Esophagus muscularis mucosa (tissue), 4 donors: ENCODE results near the gene C2orf81. TPM values are rescaled to one million over a fixed set of nuclear protein-coding genes. Genes with fewer than 3 reads are reported as not detected.
A peak's percentile ranks its signal among the peaks of the same experiment; 100 is the strongest.
"Not testable (repeated sequence)": the region's sequence is repeated elsewhere in the genome, so short reads cannot be mapped to it uniquely, and the experiment has no call there.

Experiments
- DNase-seq: peaks from one replicate; pipeline ENCODE4 v3.0.0-alpha.2; 2017; ENCODE audit errors: extremely low spot score
- H3K27ac ChIP-seq, 4 donors: fragments of 200-600 bp; sonication (generic); replicated peaks in 1 of 4; 1 replicate in 3 of 4; 2 replicates in 1 of 4; pipeline ENCODE4 v1.5.1; 2016 to 2019; ENCODE audit warnings: mild to moderate bottlenecking in 1 of 4
- H3K27me3 ChIP-seq, 4 donors: fragments of 200-600 bp; sonication (generic); one replicate each; pipeline versions ENCODE4 v1.5.1 to v1.6.0; 2016 to 2019
- H3K36me3 ChIP-seq, 4 donors: fragments of 200-600 bp; sonication (generic); one replicate each; pipeline ENCODE4 v1.5.1; 2016 to 2019
- H3K4me1 ChIP-seq, 4 donors: fragments of 200-600 bp; sonication (generic); one replicate each; pipeline ENCODE4 v1.5.1; 2016 to 2019
- H3K4me3 ChIP-seq, 4 donors: fragments of 200-600 bp; sonication (generic); 1 replicate in 2 of 4; 2 replicates in 2 of 4; pipeline ENCODE4 v1.5.1; 2016 to 2019; ENCODE audit warnings: mild to moderate bottlenecking in 4 of 4, moderate library complexity in 1 of 4
- H3K9me3 ChIP-seq, 4 donors: fragments of 200-600 bp; sonication (generic); 1 replicate in 3 of 4; 2 replicates in 1 of 4; pipeline ENCODE4 v1.5.1; 2016 to 2019
- EP300 ChIP-seq: sonication (generic); formaldehyde crosslinking; IDR thresholded peaks from one replicate; pipeline ENCODE4 v1.6.1; 2017; ENCODE audit warnings: antibody characterized with exemption
- POLR2A ChIP-seq: fragments of 450-650 bp; IDR thresholded peaks from one replicate; pipeline ENCODE4 v1.6.1; 2017; ENCODE audit warnings: antibody characterized with exemption, moderate library complexity, mild to moderate bottlenecking, low read depth
- POLR2AphosphoS5 ChIP-seq, 2 donors: sonication (generic); formaldehyde crosslinking; IDR thresholded peaks; one replicate each; pipeline ENCODE4 v1.6.1; 2017; ENCODE audit warnings: antibody characterized with exemption in 2 of 2
- WGBS: methylation state at CpG from one replicate; pipeline ENCODE4 v1.1.5; 2018; 5-methylcytosine and 5-hydroxymethylcytosine counted together
- intact Hi-C: fragments of 100-400 bp; cut with DNase I; formaldehyde crosslinking; loops from one replicate; pipeline ENCODE4 v1.15.1; 2023
- total RNA-seq, 4 donors: library from RNA; depleted of rRNA; stranded (reverse); fragments of >200 nt; gene quantifications; one replicate each; pipeline versions ENCODE4 v1.1.0 to v1.2.1, GENCODE V29; 2016
- TF ChIP-seq, protein P1 (sequence below), 3 experiments: fragments of 200-600 bp in 2 of 3; fragments of 450-650 bp in 1 of 3; sonication (generic) in 2 of 3; IDR thresholded peaks; one replicate each; pipeline ENCODE4 v1.5.1; 2017 to 2019; ENCODE audit warnings: antibody characterized with exemption in 3 of 3, mild to moderate bottlenecking in 2 of 3, moderate library complexity in 1 of 3

The C2orf81 gene
- total RNA-seq, 4 donors from 2014 or later = 0.66 to 4.6 (median 3.2) TPM

DNA sequence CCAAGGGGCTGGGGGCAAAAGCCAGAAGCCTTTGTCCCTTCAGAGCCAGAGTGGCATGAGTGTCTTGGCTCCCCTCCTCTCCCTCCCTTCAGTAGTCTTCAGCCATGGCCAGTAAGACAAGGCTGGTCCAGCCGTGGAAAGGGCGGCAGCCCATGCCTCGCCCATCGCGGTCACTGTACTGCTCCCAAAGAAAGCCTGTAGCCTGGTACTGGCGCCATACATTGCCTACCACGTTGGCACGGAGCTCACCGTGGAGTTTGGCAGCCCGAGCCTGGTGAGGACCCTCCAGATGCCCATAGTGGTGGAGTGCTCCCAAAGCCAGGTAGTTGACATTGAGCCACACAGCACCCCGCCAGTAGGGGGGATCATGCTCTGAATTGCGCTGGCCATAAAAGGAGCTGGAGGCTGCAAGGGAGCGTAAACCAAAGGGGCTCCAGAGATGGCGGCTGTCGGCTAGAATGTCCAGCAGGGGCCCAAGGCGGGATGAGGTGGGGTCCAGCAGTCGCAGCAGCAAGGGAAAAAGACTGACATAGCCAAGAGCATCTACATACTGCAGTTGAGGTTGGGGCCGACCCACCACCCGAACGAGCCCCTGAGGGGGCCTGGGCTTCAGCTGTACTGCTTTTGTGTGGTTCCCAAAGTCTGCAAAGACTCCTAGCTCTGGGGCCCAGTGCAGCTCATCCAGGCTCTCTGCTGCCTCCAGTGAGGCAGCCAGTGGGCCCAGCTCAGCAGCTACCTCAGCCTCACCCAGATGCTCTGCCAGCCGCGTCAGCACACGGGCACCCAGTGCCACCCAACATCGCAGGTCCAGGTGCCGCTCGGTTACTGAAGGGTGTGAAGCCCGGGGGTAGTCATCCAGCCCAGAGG lies 40.0 kb upstream of the C2orf81 start:
- Histone ChIP-seq H3K4me3 (no peak overlapping the region), H3K9me3 (no peaks in the 10 kb centered on the region), H3K27ac (no peak overlapping the region), H3K27me3 (no peaks in the 10 kb centered on the region), H3K4me1 (peaks cover 32 to 53% (median 49%) of the 10 kb centered on the region in 4 donors), H3K36me3 (peaks cover 14 to 26% (median 23%) of the 10 kb centered on the region in 4 donors)
- intact Hi-C loops = no loop called here
- no peak for DNase-seq
- WGBS = 88% methylated on average over 20 of the region's 27 CpGs
- peak in 1 of 2 donors; percentile 10 for TF ChIP-seq POLR2AphosphoS5 (IDR thresholded peaks at IDR 0.05)
- TF ChIP-seq, protein P1, sequence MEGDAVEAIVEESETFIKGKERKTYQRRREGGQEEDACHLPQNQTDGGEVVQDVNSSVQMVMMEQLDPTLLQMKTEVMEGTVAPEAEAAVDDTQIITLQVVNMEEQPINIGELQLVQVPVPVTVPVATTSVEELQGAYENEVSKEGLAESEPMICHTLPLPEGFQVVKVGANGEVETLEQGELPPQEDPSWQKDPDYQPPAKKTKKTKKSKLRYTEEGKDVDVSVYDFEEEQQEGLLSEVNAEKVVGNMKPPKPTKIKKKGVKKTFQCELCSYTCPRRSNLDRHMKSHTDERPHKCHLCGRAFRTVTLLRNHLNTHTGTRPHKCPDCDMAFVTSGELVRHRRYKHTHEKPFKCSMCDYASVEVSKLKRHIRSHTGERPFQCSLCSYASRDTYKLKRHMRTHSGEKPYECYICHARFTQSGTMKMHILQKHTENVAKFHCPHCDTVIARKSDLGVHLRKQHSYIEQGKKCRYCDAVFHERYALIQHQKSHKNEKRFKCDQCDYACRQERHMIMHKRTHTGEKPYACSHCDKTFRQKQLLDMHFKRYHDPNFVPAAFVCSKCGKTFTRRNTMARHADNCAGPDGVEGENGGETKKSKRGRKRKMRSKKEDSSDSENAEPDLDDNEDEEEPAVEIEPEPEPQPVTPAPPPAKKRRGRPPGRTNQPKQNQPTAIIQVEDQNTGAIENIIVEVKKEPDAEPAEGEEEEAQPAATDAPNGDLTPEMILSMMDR (IDR thresholded peaks at IDR 0.05) = no peak

DNA sequence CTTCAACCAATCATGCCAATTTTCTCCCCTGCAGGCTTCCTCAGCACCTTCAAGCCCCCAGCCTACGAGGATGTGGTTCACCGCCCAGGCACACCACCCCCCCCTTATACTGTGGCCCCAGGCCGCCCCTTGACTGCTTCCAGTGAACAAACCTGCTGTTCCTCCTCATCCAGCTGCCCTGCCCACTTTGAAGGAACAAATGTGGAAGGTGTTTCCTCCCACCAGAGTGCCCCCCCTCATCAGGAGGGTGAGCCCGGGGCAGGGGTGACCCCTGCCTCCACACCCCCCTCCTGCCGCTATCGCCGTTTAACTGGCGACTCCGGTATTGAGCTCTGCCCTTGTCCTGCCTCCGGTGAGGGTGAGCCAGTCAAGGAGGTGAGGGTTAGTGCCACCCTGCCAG lies 38.8 kb upstream of the C2orf81 start:
- H3K4me3 ChIP-seq, H3K27ac ChIP-seq, H3K27me3 ChIP-seq, DNase-seq, intact Hi-C loops, H3K9me3 ChIP-seq: not testable (repeated sequence)
- 81% methylated on average over 10 of the region's 10 CpGs for WGBS
- H3K36me3 ChIP-seq = peaks cover 14 to 26% (median 23%) of the 10 kb centered on the region in 4 donors
- peaks cover 39 to 56% (median 53%) of the 10 kb centered on the region in 4 donors for H3K4me1 ChIP-seq

DNA sequence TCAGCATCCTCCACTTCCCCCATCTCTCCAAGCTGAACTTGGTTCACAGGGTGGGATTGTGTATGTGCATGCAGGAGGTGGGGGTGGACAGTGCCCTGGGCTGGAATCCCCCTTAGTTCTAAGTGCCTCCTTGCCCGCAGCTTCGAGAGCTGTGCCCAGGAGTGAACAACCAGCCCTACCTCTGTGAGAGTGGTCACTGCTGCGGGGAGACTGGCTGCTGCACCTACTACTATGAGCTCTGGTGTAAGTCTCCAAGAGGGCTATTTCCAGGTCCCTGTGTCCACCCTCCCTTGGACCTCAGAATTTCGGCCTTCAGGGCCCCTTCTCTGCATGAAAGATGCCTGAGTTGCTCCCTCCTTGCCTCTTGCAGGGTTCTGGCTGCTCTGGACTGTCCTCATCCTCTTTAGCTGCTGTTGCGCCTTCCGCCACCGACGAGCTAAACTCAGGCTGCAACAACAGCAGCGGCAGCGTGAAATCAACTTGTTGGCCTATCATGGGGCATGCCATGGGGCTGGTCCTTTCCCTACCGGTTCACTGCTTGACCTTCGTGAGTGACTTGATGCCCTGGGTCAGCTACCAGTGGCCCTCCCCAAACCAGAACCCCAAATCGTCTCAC lies 38.2 kb upstream of the C2orf81 start:
- intact Hi-C loops, H3K9me3 ChIP-seq, DNase-seq, H3K27ac ChIP-seq, H3K27me3 ChIP-seq: not testable (repeated sequence)
- peaks cover 40 to 55% (median 53%) of the 10 kb centered on the region in 4 donors for H3K4me1 ChIP-seq
- 80% methylated on average over 13 of the region's 13 CpGs for WGBS
- H3K4me3 ChIP-seq = peak overlapping the region in 1 of 4 donors; percentile 85
- H3K36me3 ChIP-seq = peaks cover 14 to 26% (median 23%) of the 10 kb centered on the region in 4 donors
- TF ChIP-seq POLR2AphosphoS5 (IDR thresholded peaks at IDR 0.05) = peak in 1 of 2 donors; percentile 22

DNA sequence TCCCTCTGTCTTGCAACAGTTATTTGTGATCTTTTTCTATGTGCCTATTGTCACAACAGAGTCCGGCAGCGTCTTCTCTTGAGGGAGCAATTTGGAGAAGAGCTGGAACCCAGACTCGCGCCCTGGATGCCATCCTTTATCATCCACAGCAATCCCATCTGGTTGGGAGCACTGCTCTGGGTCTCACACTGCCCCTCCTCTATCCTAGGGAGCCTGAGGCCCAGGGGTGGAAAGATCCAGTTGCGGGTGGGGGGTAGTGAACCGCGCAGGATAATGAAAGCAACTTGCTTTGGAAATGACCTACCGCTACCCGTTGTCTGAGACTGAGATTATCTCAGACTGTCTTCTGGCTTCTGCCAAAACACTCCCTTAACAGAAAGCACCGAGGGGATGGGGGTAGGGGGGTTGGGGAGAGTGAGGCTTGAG lies 37.5 kb upstream of the C2orf81 start:
- intact Hi-C loops = no loop called here
- H3K27ac ChIP-seq = peak overlapping the region; percentile 79 to 98 (median 87)
- peaks cover 34 to 50% (median 49%) of the 10 kb centered on the region in 4 donors for H3K4me1 ChIP-seq
- WGBS = 8% methylated on average over 10 of the region's 10 CpGs
- TF ChIP-seq POLR2A (no peak), POLR2AphosphoS5 (IDR thresholded peaks at IDR 0.05) (no peak), EP300 (no peak)
- TF ChIP-seq, protein P1 (IDR thresholded peaks at IDR 0.05) = no peak
- no peak for DNase-seq
- H3K36me3 ChIP-seq = peaks cover 14 to 26% (median 23%) of the 10 kb centered on the region in 4 donors
- H3K27me3 ChIP-seq = no peaks in the 10 kb centered on the region
- peak overlapping the region; percentile 68 to 85 (median 74) for H3K4me3 ChIP-seq
- H3K9me3 ChIP-seq = no peaks in the 10 kb centered on the region

DNA sequence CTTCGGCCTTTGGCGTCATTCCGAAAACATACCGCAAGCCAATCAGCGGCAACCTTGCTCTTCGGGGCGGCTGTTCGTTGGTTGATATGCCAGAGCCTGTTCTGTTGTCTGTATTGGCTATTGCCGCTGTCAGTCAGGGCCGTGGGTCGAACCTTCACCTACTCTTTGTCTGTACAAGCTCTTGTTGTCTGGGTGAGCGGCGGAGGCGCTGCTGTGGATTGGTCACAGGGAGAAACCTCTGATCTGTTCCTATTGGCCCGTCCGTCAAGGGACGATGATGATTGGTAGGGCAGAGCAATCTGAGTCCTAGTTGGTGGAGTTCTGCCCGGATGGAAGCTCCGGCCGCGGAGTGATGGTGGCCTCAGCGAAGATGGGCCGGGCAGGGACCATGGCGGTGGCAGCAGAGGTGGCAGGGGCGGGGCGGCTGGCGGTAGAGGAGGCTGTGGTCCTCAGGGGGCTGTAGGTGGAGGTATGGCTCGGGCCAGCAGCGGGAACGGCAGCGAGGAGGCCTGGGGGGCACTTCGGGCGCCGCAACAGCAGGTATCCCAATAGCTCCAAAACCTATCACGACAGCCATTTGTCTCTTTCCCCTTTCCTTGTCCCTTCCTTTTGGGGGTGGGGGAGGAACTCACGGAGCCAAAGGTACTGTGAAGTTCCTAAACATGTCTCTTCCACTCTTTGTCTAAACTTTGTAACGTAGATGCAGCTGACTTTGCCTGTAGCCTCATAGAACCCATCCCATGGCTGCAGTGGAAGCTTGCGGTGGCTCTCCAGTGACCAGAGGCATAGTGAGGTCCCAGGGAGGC lies 36.9 kb upstream of the C2orf81 start, which contains the start of gene WBP1:
WBP1 (plus strand) TSS at position 307 of the 806 bp plus-strand sequence; CDS start at position 472, 165 bp downstream.
- Histone ChIP-seq H3K4me1 (peaks cover 32 to 44% (median 43%) of the 10 kb centered on the region in 4 donors), H3K36me3 (peaks cover 14 to 26% (median 23%) of the 10 kb centered on the region in 4 donors), H3K9me3 (no peaks in the 10 kb centered on the region), H3K4me3 (peak within 1 kb of the TSS; percentile 68 to 85 (median 74)), H3K27ac (peak within 1 kb of the TSS; percentile 91 to 98 (median 96)), H3K27me3 (no peaks in the 10 kb centered on the region)
- TF ChIP-seq POLR2AphosphoS5 (IDR thresholded peaks at IDR 0.05) (peak; percentile 87 to 92), EP300 (no peak), POLR2A (no peak)
- TF ChIP-seq, protein P1 (IDR thresholded peaks at IDR 0.05) = peak in 1 of 3 experiments; percentile 42
- intact Hi-C loops = no loop called here
- 2% methylated on average over 9 of the region's 38 CpGs for WGBS
- DNase-seq = peak; percentile 100
